ENCODE results near the gene TAS1R1.

Gene TAS1R1

GRCh38 chr1:6601049-6601922 is 46.2 kb downstream of the TAS1R1 start:
- Histone ChIP-seq H3K27me3 (ENCODE audit: insufficient read depth, low read length) (no peaks in the 10 kb centered on the region), H3K9me3 (ENCODE audit: low read length) (no peaks in the 10 kb centered on the region), H3K36me3 (ENCODE audit: insufficient read depth, low read length) (peaks cover 19% of the 10 kb centered on the region), H3K4me1 (ENCODE audit: insufficient read depth, low read length) (peaks cover 36% of the 10 kb centered on the region), H3K4me3 (ENCODE audit: low read length) (peak overlapping the region; percentile 80), H2AFZ (ENCODE audit: low read depth, low read length) (no peak overlapping the region)

- Histone ChIP-seq H2AFZ (ENCODE audit: low read depth, low read length) (no peak overlapping the region), H3K27me3 (ENCODE audit: insufficient read depth, low read length) (no peaks in the 10 kb centered on the region), H3K36me3 (ENCODE audit: insufficient read depth, low read length) (peaks cover 13% of the 10 kb centered on the region), H3K9me3 (ENCODE audit: low read length) (no peaks in the 10 kb centered on the region), H3K4me1 (ENCODE audit: insufficient read depth, low read length) (peaks cover 36% of the 10 kb centered on the region), H3K4me3 (ENCODE audit: low read length) (peak overlapping the region; percentile 80)
Measured at GRCh38 chr1:6601923-6602668, 47.0 kb downstream of the TAS1R1 start.

GRCh38 chr1:6602669-6603237 is 47.6 kb downstream of the TAS1R1 start, which contains the start of gene KLHL21:
KLHL21 (minus strand) TSS chr1:6602869; CDS start chr1:6602817, 52 bp downstream.
- no peaks in the 10 kb centered on the region for H3K9me3 ChIP-seq (ENCODE audit: low read length)
- H3K27me3 ChIP-seq (ENCODE audit: insufficient read depth, low read length) = no peaks in the 10 kb centered on the region
- peak within 1 kb of the TSS; percentile 67 for H2AFZ ChIP-seq (ENCODE audit: low read depth, low read length)
- H3K4me3 ChIP-seq (ENCODE audit: low read length) = peak within 1 kb of the TSS; percentile 80
- H3K36me3 ChIP-seq (ENCODE audit: insufficient read depth, low read length) = peaks cover 7% of the 10 kb centered on the region
- H3K4me1 ChIP-seq (ENCODE audit: insufficient read depth, low read length) = peaks cover 36% of the 10 kb centered on the region

GRCh38 chr1:6603238-6603914 is 48.3 kb downstream of the TAS1R1 start:
- H3K36me3 ChIP-seq (ENCODE audit: insufficient read depth, low read length) = peaks cover 3% of the 10 kb centered on the region
- no peaks in the 10 kb centered on the region for H3K9me3 ChIP-seq (ENCODE audit: low read length)
- no peaks in the 10 kb centered on the region for H3K27me3 ChIP-seq (ENCODE audit: insufficient read depth, low read length)
- H3K4me3 ChIP-seq (ENCODE audit: low read length) = peak overlapping the region; percentile 80
- H3K4me1 ChIP-seq (ENCODE audit: insufficient read depth, low read length) = peaks cover 36% of the 10 kb centered on the region
- peak overlapping the region; percentile 67 for H2AFZ ChIP-seq (ENCODE audit: low read depth, low read length)

GRCh38 chr1:6603915-6604558 is 48.9 kb downstream of the TAS1R1 start:
- peak overlapping the region; percentile 67 for H2AFZ ChIP-seq (ENCODE audit: low read depth, low read length)
- H3K4me3 ChIP-seq (ENCODE audit: low read length) = peak overlapping the region; percentile 80
- peaks cover 36% of the 10 kb centered on the region for H3K4me1 ChIP-seq (ENCODE audit: insufficient read depth, low read length)
- no peaks in the 10 kb centered on the region for H3K9me3 ChIP-seq (ENCODE audit: low read length)
- H3K27me3 ChIP-seq (ENCODE audit: insufficient read depth, low read length) = no peaks in the 10 kb centered on the region
- peaks cover 2% of the 10 kb centered on the region for H3K36me3 ChIP-seq (ENCODE audit: insufficient read depth, low read length)

GRCh38 chr1:6612641-6613360 is 57.7 kb downstream of the TAS1R1 start:
- Histone ChIP-seq H2AFZ (ENCODE audit: low read depth, low read length) (peak overlapping the region; percentile 90), H3K27me3 (ENCODE audit: insufficient read depth, low read length) (no peaks in the 10 kb centered on the region), H3K36me3 (ENCODE audit: insufficient read depth, low read length) (peaks cover 11% of the 10 kb centered on the region), H3K4me1 (ENCODE audit: insufficient read depth, low read length) (peaks cover 7% of the 10 kb centered on the region), H3K9me3 (ENCODE audit: low read length) (no peaks in the 10 kb centered on the region), H3K4me3 (ENCODE audit: low read length) (peak overlapping the region; percentile 97)

- peaks cover 7% of the 10 kb centered on the region for H3K4me1 ChIP-seq (ENCODE audit: insufficient read depth, low read length)
Measured at GRCh38 chr1:6613361-6614018, 58.4 kb downstream of the TAS1R1 start, which contains the start of gene PHF13. PHF13 (plus strand) TSS chr1:6613731; CDS start chr1:6614067, 336 bp downstream.

GRCh38 chr1:6614019-6614928 is 59.2 kb downstream of the TAS1R1 start:
- Histone ChIP-seq H2AFZ (ENCODE audit: low read depth, low read length) (peak overlapping the region; percentile 84), H3K4me1 (ENCODE audit: insufficient read depth, low read length) (peaks cover 7% of the 10 kb centered on the region), H3K9me3 (ENCODE audit: low read length) (no peaks in the 10 kb centered on the region), H3K36me3 (ENCODE audit: insufficient read depth, low read length) (peaks cover 24% of the 10 kb centered on the region), H3K27me3 (ENCODE audit: insufficient read depth, low read length) (no peaks in the 10 kb centered on the region), H3K4me3 (ENCODE audit: low read length) (peak overlapping the region; percentile 78)

More at GRCh38 chr1:6613361-6614018, 58.4 kb downstream of the TAS1R1 start, which contains the start of gene PHF13:
- Histone ChIP-seq H3K9me3 (ENCODE audit: low read length) (no peaks in the 10 kb centered on the region), H3K27me3 (ENCODE audit: insufficient read depth, low read length) (no peaks in the 10 kb centered on the region), H3K4me3 (ENCODE audit: low read length) (peak within 1 kb of the TSS; percentile 97), H3K36me3 (ENCODE audit: insufficient read depth, low read length) (peaks cover 16% of the 10 kb centered on the region), H2AFZ (ENCODE audit: low read depth, low read length) (peak within 1 kb of the TSS; percentile 90)

GRCh38 chr1:6614929-6615785 is 60.0 kb downstream of the TAS1R1 start:
- Histone ChIP-seq H3K27me3 (ENCODE audit: insufficient read depth, low read length) (no peaks in the 10 kb centered on the region), H3K4me1 (ENCODE audit: insufficient read depth, low read length) (peaks cover 7% of the 10 kb centered on the region), H2AFZ (ENCODE audit: low read depth, low read length) (no peak overlapping the region), H3K9me3 (ENCODE audit: low read length) (no peaks in the 10 kb centered on the region), H3K4me3 (ENCODE audit: low read length) (peak overlapping the region; percentile 78), H3K36me3 (ENCODE audit: insufficient read depth, low read length) (peaks cover 31% of the 10 kb centered on the region)

GRCh38 chr1:6619045-6619444 is 63.9 kb downstream of the TAS1R1 start:
- Histone ChIP-seq H3K36me3 (ENCODE audit: insufficient read depth, low read length) (peaks cover 63% of the 10 kb centered on the region), H3K27me3 (ENCODE audit: insufficient read depth, low read length) (no peaks in the 10 kb centered on the region), H3K4me3 (ENCODE audit: low read length) (no peak overlapping the region), H3K4me1 (ENCODE audit: insufficient read depth, low read length) (peaks cover 2% of the 10 kb centered on the region), H3K9me3 (ENCODE audit: low read length) (no peaks in the 10 kb centered on the region), H2AFZ (ENCODE audit: low read depth, low read length) (no peak overlapping the region)
